GM12892 (cell line): ENCODE data around the gene TSPAN9.

ENCODE experiments used
- POLR2A ChIP-seq: IDR thresholded peaks from 2 replicates; pipeline ENCODE4 v1.6.1; 2011; ENCODE audit warnings: low read depth, low read length, control low read depth
- POLR2AphosphoS5 ChIP-seq: IDR thresholded peaks from 2 replicates; pipeline ENCODE4 v1.6.1; 2011; ENCODE audit warnings: low read depth, low read length, control low read depth
- TAF1 ChIP-seq: IDR thresholded peaks from 2 replicates; pipeline ENCODE4 v1.6.1; 2011; ENCODE audit warnings: low read depth, mild to moderate bottlenecking, control low read depth, low read length, borderline replicate concordance

GRCh38 chr12:3035171-3035570 lies 42.0 kb upstream of the TSPAN9 start:
- no peak for TF ChIP-seq POLR2A
- no peak for TF ChIP-seq POLR2AphosphoS5
- TF ChIP-seq TAF1, result no peak
